Neural progenitor cell (in vitro differentiated cells): Measurements from ENCODE around the gene RAD51B.

Source experiments
- EZH2 ChIP-seq: fragments of 200-600 bp; sonication (generic); IDR thresholded peaks from 2 replicates; pipeline ENCODE4 v1.6.1; 2017; ENCODE audit warnings: antibody characterized with exemption, mild to moderate bottlenecking, moderate library complexity
- TF ChIP-seq, protein P1 (sequence below): fragments of 200-600 bp; sonication (generic); IDR thresholded peaks from 2 replicates; pipeline ENCODE4 v1.5.1; 2017; ENCODE audit warnings: antibody characterized with exemption, mild to moderate bottlenecking

DNA sequence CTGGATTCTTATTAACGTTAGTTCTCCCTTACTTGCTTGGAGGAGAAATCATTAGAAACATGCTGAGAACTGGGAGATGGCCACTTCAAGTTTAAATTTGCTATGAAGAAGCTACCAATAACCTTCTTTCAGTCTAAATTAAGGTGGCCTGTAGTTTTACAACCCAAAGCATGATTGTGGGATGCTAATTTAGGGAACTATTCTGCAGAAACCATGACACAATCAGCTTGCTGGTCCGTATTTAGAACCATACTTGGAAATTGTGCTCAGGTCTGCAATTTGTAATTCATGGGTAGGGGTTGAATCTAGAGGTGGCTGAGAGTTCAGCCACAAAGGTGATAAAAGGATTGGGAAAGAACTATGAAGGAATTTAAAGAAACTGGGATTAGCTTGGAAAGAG lies 405.7 kb downstream of the RAD51B start:
- TF ChIP-seq, protein P1, sequence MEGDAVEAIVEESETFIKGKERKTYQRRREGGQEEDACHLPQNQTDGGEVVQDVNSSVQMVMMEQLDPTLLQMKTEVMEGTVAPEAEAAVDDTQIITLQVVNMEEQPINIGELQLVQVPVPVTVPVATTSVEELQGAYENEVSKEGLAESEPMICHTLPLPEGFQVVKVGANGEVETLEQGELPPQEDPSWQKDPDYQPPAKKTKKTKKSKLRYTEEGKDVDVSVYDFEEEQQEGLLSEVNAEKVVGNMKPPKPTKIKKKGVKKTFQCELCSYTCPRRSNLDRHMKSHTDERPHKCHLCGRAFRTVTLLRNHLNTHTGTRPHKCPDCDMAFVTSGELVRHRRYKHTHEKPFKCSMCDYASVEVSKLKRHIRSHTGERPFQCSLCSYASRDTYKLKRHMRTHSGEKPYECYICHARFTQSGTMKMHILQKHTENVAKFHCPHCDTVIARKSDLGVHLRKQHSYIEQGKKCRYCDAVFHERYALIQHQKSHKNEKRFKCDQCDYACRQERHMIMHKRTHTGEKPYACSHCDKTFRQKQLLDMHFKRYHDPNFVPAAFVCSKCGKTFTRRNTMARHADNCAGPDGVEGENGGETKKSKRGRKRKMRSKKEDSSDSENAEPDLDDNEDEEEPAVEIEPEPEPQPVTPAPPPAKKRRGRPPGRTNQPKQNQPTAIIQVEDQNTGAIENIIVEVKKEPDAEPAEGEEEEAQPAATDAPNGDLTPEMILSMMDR = no peak
- TF ChIP-seq EZH2 = no peak
